Ovary (tissue), 9 donors: ENCODE measurements around the gene RIMBP3C. TPM values are rescaled to one million over a fixed set of nuclear protein-coding genes. Genes with fewer than 3 reads are reported as not detected.

Experiments used
- DNase-seq, 5 donors: peaks; one replicate each; pipeline ENCODE4 v3.0.0-alpha.2; 2019 to 2020
- H3K27ac ChIP-seq, 2 donors: fragments of 200-600 bp; one replicate each; pipeline versions ENCODE4 v1.5.1 to v1.8.0; 2019 to 2022
- H3K27me3 ChIP-seq: fragments of 200-600 bp; one replicate; pipeline ENCODE4 v1.8.0; 2022
- H3K36me3 ChIP-seq: fragments of 200-600 bp; sonication (generic); one replicate; pipeline ENCODE4 v1.5.1; 2019
- H3K4me1 ChIP-seq: one replicate; pipeline ENCODE4 v1.8.1; 2013; ENCODE audit warnings: mild to moderate bottlenecking, moderate library complexity; ENCODE audit not compliant: insufficient read depth
- H3K4me3 ChIP-seq: fragments of 200-600 bp; sonication (generic); one replicate; pipeline ENCODE4 v1.5.1; 2017
- H3K9me3 ChIP-seq, 2 donors: fragments of 200-600 bp in 1 of 2; sonication (generic) in 1 of 2; one replicate each; pipeline versions ENCODE4 v1.5.1 to v1.8.1; 2013 to 2019; ENCODE audit warnings: mild to moderate bottlenecking in 1 of 2, moderate library complexity in 1 of 2
- CTCF ChIP-seq, 3 donors: fragments of 450-650 bp in 2 of 3; fragments of 200-600 bp in 1 of 3; IDR thresholded peaks; one replicate each; pipeline versions ENCODE4 v1.5.1 to v1.8.0; 2016 to 2022; ENCODE audit warnings: antibody characterized with exemption in 3 of 3, mild to moderate bottlenecking in 1 of 3
- EP300 ChIP-seq: sonication (generic); formaldehyde crosslinking; IDR thresholded peaks from one replicate; pipeline ENCODE4 v1.6.1; 2017; ENCODE audit warnings: antibody characterized with exemption
- POLR2A ChIP-seq: fragments of 450-650 bp; IDR thresholded peaks from one replicate; pipeline ENCODE4 v1.6.1; 2017; ENCODE audit warnings: antibody characterized with exemption, mild to moderate bottlenecking, moderate library complexity
- WGBS, 3 donors: extraction: QIAGEN DNeasy Blood & Tissue Kit in 1 of 3; methylation state at CpG; one replicate each; pipeline versions ENCODE4 v1.1.5 to v1.1.7; 2013 to 2017; 5-methylcytosine and 5-hydroxymethylcytosine counted together
- intact Hi-C, 4 donors: fragments of 100-400 bp; cut with DNase I; formaldehyde crosslinking; loops; one replicate each; pipeline versions ENCODE4 v1.11.0 to v1.15.1; 2022 to 2023
- polyA plus RNA-seq, 2 donors: library from polyadenylated mRNA; stranded (reverse); fragments of 200-250 nt in 1 of 2; fragments of 350-450 nt in 1 of 2; fragmentation: Illumina TruSeq in 1 of 2; extraction: RNeasy Lipid Tissue Mini Kit (QIAGEN cat#74804) in 1 of 2; gene quantifications; one replicate each; pipeline ENCODE4 v1.2.3, GENCODE V29; 2013 to 2014
- total RNA-seq, 7 donors: library from RNA; depleted of rRNA in 2 of 7; stranded (reverse); fragments of >200 nt in 2 of 7; fragmentation: NEBNext Ultra II Directional in 3 of 7; extraction: Animal tissue kit (Norgen Biotek cat#: 25700) in 3 of 7; gene quantifications; one replicate each; pipeline versions ENCODE4 v1.1.0 to v1.2.4, GENCODE V29; 2016 to 2023
- donor health status: DM: no; HTN: no; CAD: no; lungs with moderate emphysema.
- donor health status: DM: no; HTN: no; CAD: no.
- donor health status: Bipolar disorder and iron deficiency.
- donor health status: DM: yes; HTN: yes; CAD: no.
- donor health status: DM: no; HTN: no; CAD: no.
- donor health status: DM: yes; HTN: yes; CAD: no.

The RIMBP3C gene
- total and polyA plus RNA-seq, 9 donors = 0.04 to 0.25 (median 0.15) TPM; not detected in 4

DNA sequence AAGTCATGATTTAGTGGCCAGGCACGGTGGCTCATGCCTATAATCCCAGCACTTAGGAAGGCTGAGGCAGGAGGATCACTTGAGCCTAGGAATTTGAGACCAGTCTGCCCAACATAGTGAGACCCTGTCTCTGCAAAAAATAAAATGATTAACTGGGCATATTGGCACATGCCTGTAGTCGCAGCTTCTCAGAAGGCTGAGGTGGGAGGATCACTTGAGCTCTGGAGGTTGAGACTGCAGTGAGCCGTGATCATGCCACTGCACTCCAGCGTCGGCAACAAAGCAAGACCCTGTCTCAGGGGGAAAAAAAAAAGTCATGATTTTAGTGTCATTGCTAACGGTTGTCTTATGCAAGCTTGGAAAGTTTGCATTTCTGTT, 28.2 kb upstream of the RIMBP3C start:
- TF ChIP-seq EP300 (no peak), POLR2A (no peak), CTCF (IDR thresholded peaks at IDR 0.05) (no peak)
- H3K4me1 ChIP-seq = peaks cover 15% of the 10 kb centered on the region
- intact Hi-C loops = no loop called here
- H3K4me3 ChIP-seq = no peak overlapping the region
- H3K27me3 ChIP-seq = no peaks in the 10 kb centered on the region
- no peak overlapping the region for H3K27ac ChIP-seq
- WGBS, 3 donors = 55 to 70% (median 68%) methylated on average over 6 of the region's 6 CpGs
- H3K36me3 ChIP-seq = no peaks in the 10 kb centered on the region
- DNase-seq = no peak
- no peaks in the 10 kb centered on the region for H3K9me3 ChIP-seq

- no peaks in the 10 kb centered on the region for H3K27me3 ChIP-seq
- intact Hi-C loops = no loop called here
- H3K27ac ChIP-seq = no peak overlapping the region
- DNase-seq = no peak
- no peaks in the 10 kb centered on the region for H3K36me3 ChIP-seq
- 66 to 78% (median 69%) methylated on average over 5 of the region's 5 CpGs for WGBS, 3 donors
- no peaks in the 10 kb centered on the region for H3K9me3 ChIP-seq
- H3K4me1 ChIP-seq = peaks cover 24% of the 10 kb centered on the region
- TF ChIP-seq EP300 (no peak), POLR2A (no peak), CTCF (IDR thresholded peaks at IDR 0.05) (no peak)
- H3K4me3 ChIP-seq = no peak overlapping the region
Observed at GRCh38 chr22:21573750-21574494, 22.7 kb upstream of the RIMBP3C start.

GRCh38 chr22:21573293-21573734, 22.1 kb upstream of the RIMBP3C start:
- H3K4me1 ChIP-seq = peaks cover 27% of the 10 kb centered on the region
- DNase-seq = no peak
- no peak overlapping the region for H3K4me3 ChIP-seq
- no peaks in the 10 kb centered on the region for H3K9me3 ChIP-seq
- H3K27me3 ChIP-seq = no peaks in the 10 kb centered on the region
- WGBS, 3 donors = 50 to 65% (median 56%) methylated on average over 6 of the region's 6 CpGs
- TF ChIP-seq CTCF (IDR thresholded peaks at IDR 0.05) = no peak
- no peak for TF ChIP-seq EP300
- no peaks in the 10 kb centered on the region for H3K36me3 ChIP-seq
- intact Hi-C loops = no loop called here
- no peak overlapping the region for H3K27ac ChIP-seq

DNA sequence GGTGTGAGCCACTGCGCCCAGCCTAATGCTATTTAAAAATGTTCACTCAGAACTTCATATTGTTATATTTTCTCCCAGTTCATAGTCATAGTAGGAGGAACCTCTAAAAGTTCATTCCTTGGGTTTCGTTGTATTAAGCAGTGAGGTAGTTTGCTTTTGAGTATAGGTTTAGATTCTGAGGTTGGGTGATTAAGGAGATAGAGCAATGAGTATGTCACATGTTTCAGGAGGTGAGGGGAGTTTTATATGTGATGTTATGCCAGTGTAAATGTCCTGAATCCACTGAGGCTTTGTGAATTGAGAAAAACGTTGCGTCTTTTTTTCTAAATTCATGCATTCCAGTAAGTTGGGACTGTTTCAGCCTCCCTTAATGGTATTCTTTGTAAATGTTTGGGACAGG, 20.4 kb upstream of the RIMBP3C start:
- Histone ChIP-seq H3K27ac (no peak overlapping the region), H3K4me3 (no peak overlapping the region), H3K4me1 (peaks cover 22% of the 10 kb centered on the region), H3K27me3 (no peaks in the 10 kb centered on the region), H3K36me3 (no peaks in the 10 kb centered on the region), H3K9me3 (no peaks in the 10 kb centered on the region)
- intact Hi-C loops = no loop called here
- TF ChIP-seq EP300 = no peak
- TF ChIP-seq CTCF (IDR thresholded peaks at IDR 0.05) = no peak
- no peak for DNase-seq
- WGBS, 3 donors = 86 to 90% (median 89%) methylated on average over 4 of the region's 4 CpGs
